Measurements from ENCODE around the gene ANKRD31. TPM values are rescaled to one million over a fixed set of nuclear protein-coding genes. Genes with fewer than 3 reads are reported as not detected.

The ANKRD31 gene
- polyA plus RNA-seq, 3 donors from 2014 or later, result not detected

- no peaks in the 10 kb centered on the region for H3K9me3 Mint-ChIP-seq
- H3K36me3 Mint-ChIP-seq, result no peaks in the 10 kb centered on the region
- peaks cover 2 to 9% (median 4%) of the 10 kb centered on the region in 3 donors for H3K27me3 Mint-ChIP-seq (ENCODE audit: low read depth in 3 of 3)
- H3K4me1 Mint-ChIP-seq, result peaks cover 15% of the 10 kb centered on the region in 2 donors
- H3K27ac Mint-ChIP-seq, result no peak overlapping the region
- H3K4me3 Mint-ChIP-seq, result no peak overlapping the region
- DNase-seq, result no peak
Observed at GRCh38 chr5:75018805-75019587, 217.7 kb downstream of the ANKRD31 start.

Other genes starting within 250 kb of the ANKRD31 start
- gene GCNT4, start 184.3 kb downstream of the ANKRD31 start, polyA plus RNA-seq, result under 1 TPM in 2 of 3 donors, not detected in 1; 0.03 to 0.10 TPM
- 10 to 100 TPM in 2 of 3 donors, 1 to 10 TPM in 1; 9.6 to 18.4 (median 11.2) TPM for gene HMGCR, start 100.3 kb upstream of the ANKRD31 start, polyA plus RNA-seq

Data from immature natural killer cell (primary cell).